Measurements from ENCODE around the gene ETNK1.

Gene ETNK1

GRCh38 chr12:22624548-22624869, 462 bp upstream of the ETNK1 start:
- TF ChIP-seq CTCF (IDR thresholded peaks at IDR 0.05; ENCODE audit: low read depth, low read length) = no peak
- H3K4me3 ChIP-seq (ENCODE audit: low read depth, low read length) = peak overlapping the region; percentile 98

- no peak for TF ChIP-seq CTCF (IDR thresholded peaks at IDR 0.05; ENCODE audit: low read depth, low read length)
- peak overlapping the region; percentile 98 for H3K4me3 ChIP-seq (ENCODE audit: low read depth, low read length)
Observed at GRCh38 chr12:22625762-22626294, 857 bp downstream of the ETNK1 start.

- peak overlapping the region; percentile 98 for H3K4me3 ChIP-seq (ENCODE audit: low read depth, low read length)
- TF ChIP-seq CTCF (IDR thresholded peaks at IDR 0.05; ENCODE audit: low read depth, low read length) = no peak
Observed at GRCh38 chr12:22626406-22626805, 1.4 kb downstream of the ETNK1 start.

- TF ChIP-seq CTCF (IDR thresholded peaks at IDR 0.05; ENCODE audit: low read depth, low read length) = no peak
- H3K4me3 ChIP-seq (ENCODE audit: low read depth, low read length) = peak overlapping the region; percentile 98
Observed at GRCh38 chr12:22627371-22627770, 2.4 kb downstream of the ETNK1 start.

GRCh38 chr12:22628228-22628627, 3.3 kb downstream of the ETNK1 start:
- no peak overlapping the region for H3K4me3 ChIP-seq (ENCODE audit: low read depth, low read length)
- no peak for TF ChIP-seq CTCF (IDR thresholded peaks at IDR 0.05; ENCODE audit: low read depth, low read length)

GRCh38 chr12:22631863-22632463, 7.0 kb downstream of the ETNK1 start:
- TF ChIP-seq CTCF (IDR thresholded peaks at IDR 0.05; ENCODE audit: low read depth, low read length) = peak; percentile 33; the same call in 1 of the 2 replicates
- no peak overlapping the region for H3K4me3 ChIP-seq (ENCODE audit: low read depth, low read length)

GRCh38 chr12:22634883-22635282, 9.9 kb downstream of the ETNK1 start:
- TF ChIP-seq CTCF (IDR thresholded peaks at IDR 0.05; ENCODE audit: low read depth, low read length) = no peak
- no peak overlapping the region for H3K4me3 ChIP-seq (ENCODE audit: low read depth, low read length)

All from WI38 (cell line).